Muscle layer of colon (tissue), 2 donors: ENCODE results near the gene SLC25A26.

Experiments
- H3K27ac ChIP-seq: one replicate; pipeline ENCODE4 v1.7.0; 2013; ENCODE audit warnings: low read depth, mild to moderate bottlenecking, low read length, moderate library complexity
- H3K27me3 ChIP-seq, 2 donors: one replicate each; pipeline ENCODE4 v1.7.0; 2013; ENCODE audit warnings: low read length in 2 of 2, mild to moderate bottlenecking in 2 of 2; ENCODE audit not compliant: insufficient read depth in 2 of 2, control insufficient read depth in 1 of 2
- H3K36me3 ChIP-seq: one replicate; pipeline ENCODE4 v1.7.0; 2013; ENCODE audit warnings: mild to moderate bottlenecking, low read length; ENCODE audit not compliant: insufficient read depth
- H3K4me1 ChIP-seq: one replicate; pipeline ENCODE4 v1.7.0; 2013; ENCODE audit warnings: mild to moderate bottlenecking, low read length; ENCODE audit not compliant: insufficient read depth
- H3K4me3 ChIP-seq, 2 donors: one replicate each; pipeline ENCODE4 v1.7.0; 2013; ENCODE audit warnings: low read length in 2 of 2, low read depth in 1 of 2, mild to moderate bottlenecking in 1 of 2, moderate library complexity in 1 of 2
- H3K9ac ChIP-seq: one replicate; pipeline ENCODE4 v1.7.0; 2013; ENCODE audit warnings: low read length
- H3K9me3 ChIP-seq: one replicate; pipeline ENCODE4 v1.7.0; 2013; ENCODE audit warnings: mild to moderate bottlenecking, low read length
- donor health status: abdominal sarcoma.
- donor health status: Adenocarcinoma of cecum.

The SLC25A26 gene

GRCh38 chr3:66355394-66355793, 134.6 kb downstream of the SLC25A26 start:
- no peak overlapping the region for H3K4me3 ChIP-seq
- no peaks in the 10 kb centered on the region for H3K36me3 ChIP-seq
- H3K4me1 ChIP-seq: peaks cover 14% of the 10 kb centered on the region
- H3K9ac ChIP-seq: no peak overlapping the region
- no peaks in the 10 kb centered on the region for H3K27me3 ChIP-seq
- no peaks in the 10 kb centered on the region for H3K9me3 ChIP-seq
- H3K27ac ChIP-seq: no peak overlapping the region

DNA sequence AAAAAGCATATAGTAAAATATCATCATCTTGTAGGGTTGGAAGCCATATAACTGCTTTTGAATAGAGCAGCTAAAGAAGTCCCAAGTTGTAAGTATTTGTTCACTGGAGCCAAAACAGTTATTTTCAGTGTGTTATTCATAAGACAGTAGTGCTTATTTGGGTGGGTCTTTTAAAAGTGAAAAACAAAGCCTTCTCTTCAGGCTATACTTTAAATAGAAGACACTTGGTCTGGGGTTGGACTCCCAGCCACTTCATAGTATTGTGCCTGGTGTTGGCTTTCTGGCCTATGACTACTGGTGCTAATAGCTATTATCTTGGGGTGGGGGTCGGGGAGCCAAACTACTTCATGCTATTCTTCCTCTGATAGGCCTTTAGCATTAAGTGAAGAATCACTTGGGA, 135.2 kb downstream of the SLC25A26 start:
- Histone ChIP-seq H3K27me3 (no peaks in the 10 kb centered on the region), H3K36me3 (no peaks in the 10 kb centered on the region), H3K4me3 (no peak overlapping the region), H3K9me3 (no peaks in the 10 kb centered on the region), H3K9ac (no peak overlapping the region), H3K27ac (no peak overlapping the region), H3K4me1 (peaks cover 14% of the 10 kb centered on the region)

- H3K36me3 ChIP-seq: no peaks in the 10 kb centered on the region
- no peaks in the 10 kb centered on the region for H3K27me3 ChIP-seq
- no peaks in the 10 kb centered on the region for H3K4me1 ChIP-seq
- H3K4me3 ChIP-seq: no peak overlapping the region
- H3K9ac ChIP-seq: no peak overlapping the region
- H3K27ac ChIP-seq: no peak overlapping the region
- no peaks in the 10 kb centered on the region for H3K9me3 ChIP-seq
Observed at GRCh38 chr3:66361356-66361755, 140.6 kb downstream of the SLC25A26 start.

GRCh38 chr3:66362541-66362941, 141.7 kb downstream of the SLC25A26 start:
- Histone ChIP-seq H3K9ac (no peak overlapping the region), H3K9me3 (no peaks in the 10 kb centered on the region), H3K4me3 (no peak overlapping the region), H3K36me3 (no peaks in the 10 kb centered on the region), H3K4me1 (no peaks in the 10 kb centered on the region), H3K27me3 (no peaks in the 10 kb centered on the region), H3K27ac (no peak overlapping the region)

DNA sequence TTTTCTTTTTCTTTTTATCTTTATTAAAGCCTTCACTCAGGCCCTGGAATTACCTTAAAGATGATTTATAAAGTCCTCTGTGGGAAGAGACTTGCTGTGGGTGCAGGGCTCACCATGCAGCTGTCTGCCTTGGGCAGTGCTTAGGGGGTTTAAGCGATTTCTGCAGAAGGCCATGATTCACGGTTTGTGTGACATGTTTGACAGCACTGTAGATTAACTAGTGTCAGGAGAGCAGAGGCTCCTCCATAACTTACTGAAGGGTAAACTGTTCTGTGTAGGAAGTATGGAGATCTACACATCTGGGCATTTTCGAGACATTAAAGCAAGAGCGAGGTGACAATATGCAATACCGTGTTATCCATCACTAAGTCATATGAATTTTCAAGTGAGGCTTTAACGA, 142.3 kb downstream of the SLC25A26 start:
- H3K36me3 ChIP-seq: no peaks in the 10 kb centered on the region
- H3K27me3 ChIP-seq: no peaks in the 10 kb centered on the region
- no peak overlapping the region for H3K27ac ChIP-seq
- no peaks in the 10 kb centered on the region for H3K9me3 ChIP-seq
- H3K9ac ChIP-seq: no peak overlapping the region
- no peak overlapping the region for H3K4me3 ChIP-seq
- no peaks in the 10 kb centered on the region for H3K4me1 ChIP-seq

DNA sequence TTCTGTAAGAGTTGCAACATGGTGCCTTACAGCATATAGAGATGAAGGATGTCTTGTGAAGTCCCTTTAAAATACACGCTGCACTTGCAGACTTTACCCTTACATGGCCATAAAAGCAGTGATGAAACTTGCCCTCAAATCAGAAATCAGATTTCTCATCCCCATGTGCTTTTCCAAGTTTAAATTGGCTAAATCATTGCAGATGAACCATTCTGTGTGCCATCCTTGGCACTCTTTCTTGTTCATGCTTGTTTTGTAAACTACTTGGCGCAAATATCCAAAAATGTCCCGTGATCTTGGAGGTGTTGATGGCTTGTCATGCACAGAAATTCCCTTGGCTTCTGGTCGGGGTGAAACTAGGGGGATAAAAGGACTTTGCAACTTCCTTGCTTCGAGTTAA, 144.3 kb downstream of the SLC25A26 start:
- Histone ChIP-seq H3K9ac (no peak overlapping the region), H3K27ac (no peak overlapping the region), H3K9me3 (no peaks in the 10 kb centered on the region), H3K27me3 (no peaks in the 10 kb centered on the region), H3K4me1 (no peaks in the 10 kb centered on the region), H3K36me3 (no peaks in the 10 kb centered on the region), H3K4me3 (no peak overlapping the region)

DNA sequence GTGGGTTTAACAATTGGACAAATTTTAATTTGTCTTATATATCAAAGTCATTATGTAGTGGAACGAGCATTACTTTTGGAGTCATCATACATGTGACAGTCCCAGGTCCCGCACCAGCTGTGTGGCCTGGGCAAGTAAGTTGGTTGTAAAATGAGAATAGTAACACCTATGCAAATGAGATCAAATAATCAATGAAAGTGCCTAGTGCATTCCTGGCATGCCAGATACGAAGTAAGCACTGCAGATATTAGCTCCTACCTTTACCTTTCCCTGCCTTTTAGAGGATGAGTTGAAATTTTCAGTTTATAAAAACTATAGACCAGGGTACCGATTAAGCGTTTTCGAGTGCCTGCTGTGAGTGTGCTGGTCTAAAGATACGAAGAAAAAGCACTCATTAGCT, 145.9 kb downstream of the SLC25A26 start:
- Histone ChIP-seq H3K9ac (no peak overlapping the region), H3K27me3 (no peaks in the 10 kb centered on the region), H3K9me3 (no peaks in the 10 kb centered on the region), H3K27ac (no peak overlapping the region), H3K4me3 (no peak overlapping the region), H3K4me1 (no peaks in the 10 kb centered on the region), H3K36me3 (no peaks in the 10 kb centered on the region)

GRCh38 chr3:66367979-66368378, 147.2 kb downstream of the SLC25A26 start:
- no peaks in the 10 kb centered on the region for H3K27me3 ChIP-seq
- peaks cover 7% of the 10 kb centered on the region for H3K4me1 ChIP-seq
- no peak overlapping the region for H3K4me3 ChIP-seq
- H3K27ac ChIP-seq: no peak overlapping the region
- no peak overlapping the region for H3K9ac ChIP-seq
- no peaks in the 10 kb centered on the region for H3K9me3 ChIP-seq
- H3K36me3 ChIP-seq: no peaks in the 10 kb centered on the region

GRCh38 chr3:66370179-66370578, 149.4 kb downstream of the SLC25A26 start:
- no peak overlapping the region for H3K27ac ChIP-seq
- no peaks in the 10 kb centered on the region for H3K9me3 ChIP-seq
- H3K36me3 ChIP-seq: no peaks in the 10 kb centered on the region
- H3K27me3 ChIP-seq: no peaks in the 10 kb centered on the region
- peaks cover 10% of the 10 kb centered on the region for H3K4me1 ChIP-seq
- H3K4me3 ChIP-seq: no peak overlapping the region
- H3K9ac ChIP-seq: no peak overlapping the region

DNA sequence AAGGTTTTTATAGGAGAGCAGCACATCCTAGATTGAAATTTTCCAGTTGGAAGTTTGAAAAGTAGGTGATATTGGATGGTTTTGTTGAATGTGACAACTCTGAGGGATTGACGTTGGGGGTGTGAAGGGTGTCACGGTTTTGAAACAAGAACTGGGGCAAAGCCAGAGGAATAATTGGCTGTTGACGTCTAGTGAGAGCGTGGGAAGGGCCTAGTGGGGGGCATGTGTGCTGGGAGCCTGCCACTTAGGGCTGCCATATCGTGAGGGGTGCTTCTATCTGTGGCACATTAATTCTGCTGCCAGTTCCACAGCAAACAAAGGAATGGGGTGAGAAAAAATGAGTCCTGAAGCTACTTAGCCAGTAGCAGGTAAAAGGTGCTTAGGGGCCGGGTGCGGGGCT, 150.6 kb downstream of the SLC25A26 start:
- H3K4me1 ChIP-seq: peaks cover 11% of the 10 kb centered on the region
- H3K9me3 ChIP-seq: no peaks in the 10 kb centered on the region
- no peak overlapping the region for H3K4me3 ChIP-seq
- H3K9ac ChIP-seq: no peak overlapping the region
- no peaks in the 10 kb centered on the region for H3K27me3 ChIP-seq
- H3K36me3 ChIP-seq: no peaks in the 10 kb centered on the region
- H3K27ac ChIP-seq: no peak overlapping the region

GRCh38 chr3:66372681-66373350, 152.0 kb downstream of the SLC25A26 start:
- no peaks in the 10 kb centered on the region for H3K9me3 ChIP-seq
- H3K9ac ChIP-seq: no peak overlapping the region
- H3K27me3 ChIP-seq: no peaks in the 10 kb centered on the region
- no peak overlapping the region for H3K4me3 ChIP-seq
- H3K4me1 ChIP-seq: peaks cover 19% of the 10 kb centered on the region
- H3K27ac ChIP-seq: no peak overlapping the region
- H3K36me3 ChIP-seq: peaks cover 10% of the 10 kb centered on the region

DNA sequence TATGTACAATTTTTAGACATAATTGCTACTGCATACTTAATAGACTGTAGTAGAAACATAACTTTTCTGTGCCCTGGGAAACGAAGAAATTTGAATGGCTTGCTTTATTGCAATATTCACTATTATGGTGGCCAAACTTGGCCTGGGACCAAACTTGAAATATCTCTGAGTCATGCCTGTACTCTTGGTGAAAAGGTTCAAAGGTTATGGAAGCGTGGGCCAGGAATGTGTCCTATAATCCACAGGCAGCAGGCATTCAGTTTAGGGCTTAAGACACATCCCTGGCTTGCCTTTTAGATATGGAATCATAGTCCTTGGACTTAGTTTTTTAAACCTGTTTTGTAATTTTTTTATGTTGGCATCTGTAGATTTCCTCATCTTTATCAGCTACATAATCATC, 155.8 kb downstream of the SLC25A26 start:
- Histone ChIP-seq H3K27me3 (no peaks in the 10 kb centered on the region), H3K9ac (no peak overlapping the region), H3K4me3 (no peak overlapping the region), H3K4me1 (peaks cover 25% of the 10 kb centered on the region), H3K9me3 (no peaks in the 10 kb centered on the region), H3K27ac (no peak overlapping the region), H3K36me3 (peaks cover 48% of the 10 kb centered on the region)
